C1 segment of cervical spinal cord (tissue), 14 donors: Measurements from ENCODE around the gene CT45A6.
"Not testable (repeated sequence)": the region's sequence is repeated elsewhere in the genome, so short reads cannot be mapped to it uniquely, and the experiment has no call there.

Source experiments
- DNase-seq, 14 donors: peaks; one replicate each; lab custom pipeline; 2025; lab: John Stamatoyannopoulos, UW

The CT45A6 gene

GRCh38 chrX:135802687-135803086 is at the start of gene CT45A6:
Gene CT45A6, minus strand, starts transcription at chrX:135802787. Its CDS starts 3,794 bp downstream, at chrX:135798993.
- DNase-seq: not testable (repeated sequence)

GRCh38 chrX:135837180-135837579 is 34.6 kb upstream of the CT45A6 start, which contains the start of gene CT45A7:
Gene CT45A7, minus strand, starts transcription at chrX:135837280. Its CDS starts 3,747 bp downstream, at chrX:135833533.
- not testable (repeated sequence) for DNase-seq

GRCh38 chrX:135819912-135820311 is 17.3 kb upstream of the CT45A6 start, which contains the start of gene CT45A2:
Gene CT45A2, minus strand, starts transcription at chrX:135820012. Its CDS starts 3,747 bp downstream, at chrX:135816265.
- DNase-seq: not testable (repeated sequence)

- DNase-seq: not testable (repeated sequence)
Measured at GRCh38 chrX:135785403-135785802, 17.2 kb downstream of the CT45A6 start, which contains the start of gene CT45A5. Gene CT45A5, minus strand, starts transcription at chrX:135785503. Its CDS starts 3,774 bp downstream, at chrX:135781729.

GRCh38 chrX:135768091-135768490 is 34.5 kb downstream of the CT45A6 start, which contains the start of gene CT45A3:
Gene CT45A3, minus strand, starts transcription at chrX:135768191. Its CDS starts 3,747 bp downstream, at chrX:135764444.
- DNase-seq: not testable (repeated sequence)

- not testable (repeated sequence) for DNase-seq
Measured at GRCh38 chrX:135744739-135745138, 57.8 kb downstream of the CT45A6 start.
